GM20000 (cell line): ENCODE results near the gene COL6A2.

Source experiments
- DNase-seq: peaks from one replicate; pipeline ENCODE4 v3.0.0; 2012; ENCODE audit warnings: low spot score
- CTCF ChIP-seq: IDR thresholded peaks from 2 replicates; pipeline ENCODE4 v1.5.1; 2012; ENCODE audit warnings: mild to moderate bottlenecking, control low read depth; ENCODE audit errors: extremely low read depth, missing control alignments

The COL6A2 gene

GRCh38 chr21:46148106-46148505, 50.2 kb downstream of the COL6A2 start:
- no peak for TF ChIP-seq CTCF
- DNase-seq: no peak

- no peak for TF ChIP-seq CTCF
- DNase-seq: no peak
Observed at GRCh38 chr21:46149205-46149901, 51.4 kb downstream of the COL6A2 start.

GRCh38 chr21:46150073-46150472, 52.2 kb downstream of the COL6A2 start:
- TF ChIP-seq CTCF: no peak
- DNase-seq: no peak

GRCh38 chr21:46150491-46151121, 52.7 kb downstream of the COL6A2 start:
- no peak for TF ChIP-seq CTCF
- DNase-seq: no peak

- TF ChIP-seq CTCF: no peak
Observed at GRCh38 chr21:46151261-46151988, 53.5 kb downstream of the COL6A2 start.

GRCh38 chr21:46151989-46152926, 54.3 kb downstream of the COL6A2 start:
- DNase-seq: no peak

More at GRCh38 chr21:46151261-46151988, 53.5 kb downstream of the COL6A2 start:
- DNase-seq: no peak

More at GRCh38 chr21:46151989-46152926, 54.3 kb downstream of the COL6A2 start:
- TF ChIP-seq CTCF: no peak
